Muscle of leg (tissue), 11 donors: Measurements from ENCODE around the gene ACTL7B. TPM values are rescaled to one million over a fixed set of nuclear protein-coding genes. Genes with fewer than 3 reads are reported as not detected.
A peak's percentile ranks its signal among the peaks of the same experiment; 100 is the strongest.
"Not testable (repeated sequence)": the region's sequence is repeated elsewhere in the genome, so short reads cannot be mapped to it uniquely, and the experiment has no call there.

Experiments
- DNase-seq: peaks from one replicate; pipeline ENCODE4 v3.0.0; 2013
- H3K27ac ChIP-seq: one replicate; pipeline ENCODE4 v1.5.1; 2013; ENCODE audit warnings: mild to moderate bottlenecking, low read length, control low read depth
- H3K27me3 ChIP-seq: one replicate; pipeline ENCODE4 v1.6.1; 2013; ENCODE audit warnings: low read length; ENCODE audit not compliant: control insufficient read depth, insufficient read depth
- H3K36me3 ChIP-seq: one replicate; pipeline ENCODE4 v1.6.1; 2013; ENCODE audit warnings: low read length; ENCODE audit not compliant: control insufficient read depth, insufficient read depth
- H3K4me1 ChIP-seq: one replicate; pipeline ENCODE4 v1.6.1; 2013; ENCODE audit warnings: low read length; ENCODE audit not compliant: control insufficient read depth, insufficient read depth
- H3K4me3 ChIP-seq: one replicate; pipeline ENCODE4 v1.5.1; 2013; ENCODE audit warnings: low read length, control low read depth
- H3K9me3 ChIP-seq: replicated peaks from 2 replicates; pipeline ENCODE4 v1.6.1; 2013; ENCODE audit warnings: low read depth, low read length; ENCODE audit not compliant: control insufficient read depth
- WGBS: methylation state at CpG from one replicate; pipeline ENCODE4 v1.1.5; 2013; ENCODE audit warnings: missing lambda C conversion rate; ENCODE audit not compliant: insufficient coverage; 5-methylcytosine and 5-hydroxymethylcytosine counted together
- polyA plus RNA-seq, 8 donors: library from polyadenylated mRNA; unstranded; fragments of 120-200 nt; gene quantifications; one replicate each; pipeline versions ENCODE4 v1.2.1 to v1.2.3, GENCODE V29; 2013; ENCODE audit warnings: inconsistent platforms in 1 of 8, low replicate concordance in 1 of 8; ENCODE audit not compliant: insufficient read length in 8 of 8, insufficient read depth in 1 of 8
- total RNA-seq: library from RNA; stranded (reverse); fragments of 120-200 nt; gene quantifications from one replicate; pipeline ENCODE4 v1.2.4, GENCODE V29; 2013

ACTL7B gene
- total and polyA plus RNA-seq, 9 donors, result not detected

GRCh38 chr9:108845507-108845906, 10.3 kb downstream of the ACTL7B start:
- no peaks in the 10 kb centered on the region for H3K36me3 ChIP-seq
- WGBS, result 35% methylated on average over 3 of the region's 5 CpGs
- no peaks in the 10 kb centered on the region for H3K4me1 ChIP-seq
- H3K4me3 ChIP-seq, result no peak overlapping the region
- H3K9me3 ChIP-seq, result no peaks in the 10 kb centered on the region
- no peak overlapping the region for H3K27ac ChIP-seq
- H3K27me3 ChIP-seq, result no peaks in the 10 kb centered on the region
- peak; percentile 30 for DNase-seq

GRCh38 chr9:108844856-108845255, 10.9 kb downstream of the ACTL7B start:
- no peak overlapping the region for H3K27ac ChIP-seq
- no peaks in the 10 kb centered on the region for H3K27me3 ChIP-seq
- H3K9me3 ChIP-seq, result no peaks in the 10 kb centered on the region
- no peaks in the 10 kb centered on the region for H3K36me3 ChIP-seq
- no peak overlapping the region for H3K4me3 ChIP-seq
- no CpG with 5 or more reads among the region's 2 CpGs for WGBS
- no peak for DNase-seq
- no peaks in the 10 kb centered on the region for H3K4me1 ChIP-seq

- Histone ChIP-seq H3K4me1 (no peaks in the 10 kb centered on the region), H3K4me3 (no peak overlapping the region), H3K27me3 (no peaks in the 10 kb centered on the region), H3K9me3 (no peaks in the 10 kb centered on the region), H3K36me3 (no peaks in the 10 kb centered on the region), H3K27ac (no peak overlapping the region)
- 58% methylated on average over 1 of the region's 2 CpGs for WGBS
- peak; percentile 88 for DNase-seq
These were observed 11.4 kb downstream of the ACTL7B start for GRCh38 chr9:108844391-108844790.

GRCh38 chr9:108842610-108843295, 13.0 kb downstream of the ACTL7B start:
- 82% methylated on average over 9 of the region's 16 CpGs for WGBS
- no peak overlapping the region for H3K4me3 ChIP-seq
- DNase-seq, result peak; percentile 19

GRCh38 chr9:108839561-108839960, 16.2 kb downstream of the ACTL7B start:
- not testable (repeated sequence) for H3K4me3 ChIP-seq, H3K9me3 ChIP-seq, DNase-seq, H3K4me1 ChIP-seq, H3K36me3 ChIP-seq, H3K27ac ChIP-seq, H3K27me3 ChIP-seq
- no CpG with 5 or more reads among the region's 5 CpGs for WGBS

More at GRCh38 chr9:108842610-108843295, 13.0 kb downstream of the ACTL7B start:
- H3K27me3 ChIP-seq, result no peaks in the 10 kb centered on the region
- H3K4me1 ChIP-seq, result no peaks in the 10 kb centered on the region
- no peaks in the 10 kb centered on the region for H3K9me3 ChIP-seq
- H3K27ac ChIP-seq, result no peak overlapping the region
- H3K36me3 ChIP-seq, result no peaks in the 10 kb centered on the region

GRCh38 chr9:108838017-108838416, 17.8 kb downstream of the ACTL7B start:
- no peak overlapping the region for H3K27ac ChIP-seq
- H3K4me3 ChIP-seq, result no peak overlapping the region
- DNase-seq, result peak; percentile 5
- 62% methylated on average over 4 of the region's 6 CpGs for WGBS
- peaks cover 8% of the 10 kb centered on the region for H3K4me1 ChIP-seq
- H3K36me3 ChIP-seq, result no peaks in the 10 kb centered on the region
- H3K27me3 ChIP-seq, result no peaks in the 10 kb centered on the region
- H3K9me3 ChIP-seq, result no peaks in the 10 kb centered on the region

GRCh38 chr9:108837530-108837929, 18.3 kb downstream of the ACTL7B start:
- DNase-seq, result no peak
- Histone ChIP-seq H3K36me3 (no peaks in the 10 kb centered on the region), H3K4me1 (peaks cover 8% of the 10 kb centered on the region), H3K27me3 (no peaks in the 10 kb centered on the region), H3K4me3 (no peak overlapping the region), H3K9me3 (no peaks in the 10 kb centered on the region), H3K27ac (no peak overlapping the region)
- no CpG with 5 or more reads among the region's 4 CpGs for WGBS

- Histone ChIP-seq H3K27me3 (no peaks in the 10 kb centered on the region), H3K9me3 (no peaks in the 10 kb centered on the region), H3K4me3 (no peak overlapping the region), H3K27ac (no peak overlapping the region), H3K4me1 (peaks cover 8% of the 10 kb centered on the region), H3K36me3 (no peaks in the 10 kb centered on the region)
- 33% methylated on average over 5 of the region's 5 CpGs for WGBS
- no peak for DNase-seq
These were observed 19.0 kb downstream of the ACTL7B start for GRCh38 chr9:108836781-108837180.

GRCh38 chr9:108836319-108836718, 19.5 kb downstream of the ACTL7B start:
- DNase-seq, result no peak
- no peaks in the 10 kb centered on the region for H3K36me3 ChIP-seq
- no peaks in the 10 kb centered on the region for H3K9me3 ChIP-seq
- no peak overlapping the region for H3K27ac ChIP-seq
- 86% methylated on average over 7 of the region's 9 CpGs for WGBS
- H3K4me1 ChIP-seq, result peaks cover 8% of the 10 kb centered on the region
- no peaks in the 10 kb centered on the region for H3K27me3 ChIP-seq
- no peak overlapping the region for H3K4me3 ChIP-seq

GRCh38 chr9:108835831-108836230, 20.0 kb downstream of the ACTL7B start:
- Histone ChIP-seq H3K4me3 (no peak overlapping the region), H3K27me3 (no peaks in the 10 kb centered on the region), H3K4me1 (peaks cover 8% of the 10 kb centered on the region), H3K9me3 (no peaks in the 10 kb centered on the region), H3K27ac (no peak overlapping the region), H3K36me3 (no peaks in the 10 kb centered on the region)
- 100% methylated on average over 1 of the region's 7 CpGs for WGBS
- no peak for DNase-seq
